Adrenal gland (tissue), 12 donors: ENCODE results near the gene CACNA1A. TPM values are rescaled to one million over a fixed set of nuclear protein-coding genes. Genes with fewer than 3 reads are reported as not detected.

Experiments
- DNase-seq, 7 donors: peaks; one replicate each; pipeline ENCODE4 v3.0.0-alpha.2; 2019 to 2020
- H3K27ac ChIP-seq, 5 donors: fragments of 200-600 bp; sonication (generic) in 4 of 5; 1 replicate in 3 of 5; 2 replicates in 2 of 5; pipeline versions ENCODE4 v1.5.1 to v1.8.0; 2016 to 2020; ENCODE audit warnings: mild to moderate bottlenecking in 1 of 5
- H3K27me3 ChIP-seq: fragments of 200-600 bp; 2 replicates; pipeline ENCODE4 v1.8.0; 2021
- H3K36me3 ChIP-seq, 2 donors: fragments of 200-600 bp; replicated peaks in 1 of 2; 1 replicate in 1 of 2; 2 replicates in 1 of 2; pipeline versions ENCODE4 v1.5.1 to v1.8.0; 2018 to 2022
- H3K4me1 ChIP-seq, 2 donors: fragments of 200-600 bp; replicated peaks in 1 of 2; 1 replicate in 1 of 2; 2 replicates in 1 of 2; pipeline versions ENCODE4 v1.5.1 to v1.8.0; 2018 to 2021
- H3K4me3 ChIP-seq, 4 donors: fragments of 200-600 bp; sonication (generic) in 3 of 4; one replicate each; pipeline ENCODE4 v1.5.1; 2016 to 2018
- H3K9me3 ChIP-seq, 3 donors: fragments of 200-600 bp; sonication (generic) in 1 of 3; replicated peaks in 1 of 3; 1 replicate in 2 of 3; 2 replicates in 1 of 3; pipeline versions ENCODE4 v1.5.1 to v1.8.0; 2016 to 2021
- POLR2A ChIP-seq, 2 donors: fragments of 450-650 bp; IDR thresholded peaks; one replicate each; pipeline ENCODE4 v1.6.1; 2017; ENCODE audit warnings: antibody characterized with exemption in 2 of 2, mild to moderate bottlenecking in 2 of 2, moderate library complexity in 1 of 2
- WGBS, 4 donors: extraction: QIAGEN DNeasy Blood & Tissue Kit in 2 of 4; methylation state at CpG; one replicate each; pipeline versions ENCODE4 v1.1.5 to v1.1.7; 2013 to 2017; 5-methylcytosine and 5-hydroxymethylcytosine counted together
- intact Hi-C, 2 donors: fragments of 100-400 bp; cut with DNase I; formaldehyde crosslinking; loops; one replicate each; pipeline versions ENCODE4 v1.14.1 to v1.15.0; 2022 to 2023
- polyA plus RNA-seq, 3 donors: library from polyadenylated mRNA; stranded (reverse); fragments of 200-250 nt in 2 of 3; fragments of 350-450 nt in 1 of 3; fragmentation: Illumina TruSeq in 1 of 3; extraction: RNeasy Lipid Tissue Mini Kit (QIAGEN cat#74804) in 1 of 3; gene quantifications; one replicate each; pipeline ENCODE4 v1.2.3, GENCODE V29; 2013 to 2014
- total RNA-seq, 9 donors: library from RNA; depleted of rRNA in 4 of 9; stranded (reverse); fragments of >200 nt in 4 of 9; fragments of 120-200 nt in 1 of 9; fragmentation: NEBNext Ultra II Directional in 1 of 9; extraction: Animal tissue kit (Norgen Biotek cat#: 25700) in 1 of 9; gene quantifications; one replicate each; pipeline versions ENCODE4 v1.1.0 to v1.2.4, GENCODE V29; 2013 to 2023
- TF ChIP-seq, protein P1 (sequence below), 6 experiments: fragments of 450-650 bp in 4 of 6; fragments of 200-600 bp in 2 of 6; sonication (generic) in 1 of 6; IDR thresholded peaks; 1 replicate in 5 of 6; 2 replicates in 1 of 6; pipeline versions ENCODE4 v1.5.1 to v1.8.0; 2016 to 2021; ENCODE audit warnings: antibody characterized with exemption in 6 of 6, mild to moderate bottlenecking in 2 of 6, moderate library complexity in 1 of 6
- donor health status: healthy with polysubstance abuse.
- donor health status: Bipolar disorder and iron deficiency.
- donor health status: DM: yes; HTN: yes; CAD: no.
- donor health status: DM: no; HTN: no; CAD: no.
- donor health status: DM: no; HTN: no; CAD: no.
- donor health status: DM: yes; HTN: yes; CAD: no.

The CACNA1A gene
- total and polyA plus RNA-seq, 12 donors = 0.28 to 35.4 (median 2.8) TPM; not detected in 1

DNA sequence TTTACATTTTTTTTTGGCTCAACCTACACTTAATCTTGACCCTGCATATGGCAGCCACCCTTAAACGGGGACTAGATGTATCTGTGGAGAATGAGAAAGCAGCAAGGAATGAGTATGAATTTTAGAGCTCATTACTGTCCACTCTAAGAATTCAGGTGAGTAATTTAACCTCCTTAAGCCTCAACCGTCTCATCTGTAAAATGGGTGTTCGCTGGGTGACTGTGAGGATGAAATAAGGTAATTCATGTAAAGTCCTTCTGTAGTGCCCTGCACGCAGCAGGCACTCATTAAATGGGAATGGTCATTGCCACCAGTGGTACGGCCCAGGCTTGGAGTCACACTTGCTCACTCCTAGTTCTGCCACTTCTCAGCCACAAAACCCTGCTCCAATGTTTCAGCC is 135.3 kb downstream of the CACNA1A start:
- no peak for DNase-seq
- H3K27me3 ChIP-seq = no peaks in the 10 kb centered on the region
- 80 to 84% (median 83%) methylated on average over 5 of the region's 5 CpGs for WGBS, 4 donors
- TF ChIP-seq, protein P1, sequence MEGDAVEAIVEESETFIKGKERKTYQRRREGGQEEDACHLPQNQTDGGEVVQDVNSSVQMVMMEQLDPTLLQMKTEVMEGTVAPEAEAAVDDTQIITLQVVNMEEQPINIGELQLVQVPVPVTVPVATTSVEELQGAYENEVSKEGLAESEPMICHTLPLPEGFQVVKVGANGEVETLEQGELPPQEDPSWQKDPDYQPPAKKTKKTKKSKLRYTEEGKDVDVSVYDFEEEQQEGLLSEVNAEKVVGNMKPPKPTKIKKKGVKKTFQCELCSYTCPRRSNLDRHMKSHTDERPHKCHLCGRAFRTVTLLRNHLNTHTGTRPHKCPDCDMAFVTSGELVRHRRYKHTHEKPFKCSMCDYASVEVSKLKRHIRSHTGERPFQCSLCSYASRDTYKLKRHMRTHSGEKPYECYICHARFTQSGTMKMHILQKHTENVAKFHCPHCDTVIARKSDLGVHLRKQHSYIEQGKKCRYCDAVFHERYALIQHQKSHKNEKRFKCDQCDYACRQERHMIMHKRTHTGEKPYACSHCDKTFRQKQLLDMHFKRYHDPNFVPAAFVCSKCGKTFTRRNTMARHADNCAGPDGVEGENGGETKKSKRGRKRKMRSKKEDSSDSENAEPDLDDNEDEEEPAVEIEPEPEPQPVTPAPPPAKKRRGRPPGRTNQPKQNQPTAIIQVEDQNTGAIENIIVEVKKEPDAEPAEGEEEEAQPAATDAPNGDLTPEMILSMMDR (IDR thresholded peaks at IDR 0.05) = no peak
- TF ChIP-seq POLR2A (IDR thresholded peaks at IDR 0.05) = no peak
- no peak overlapping the region for H3K4me3 ChIP-seq
- no peaks in the 10 kb centered on the region for H3K36me3 ChIP-seq
- intact Hi-C loops = no loop called here
- H3K4me1 ChIP-seq = no peaks in the 10 kb centered on the region
- H3K27ac ChIP-seq = no peak overlapping the region
- no peaks in the 10 kb centered on the region for H3K9me3 ChIP-seq

DNA sequence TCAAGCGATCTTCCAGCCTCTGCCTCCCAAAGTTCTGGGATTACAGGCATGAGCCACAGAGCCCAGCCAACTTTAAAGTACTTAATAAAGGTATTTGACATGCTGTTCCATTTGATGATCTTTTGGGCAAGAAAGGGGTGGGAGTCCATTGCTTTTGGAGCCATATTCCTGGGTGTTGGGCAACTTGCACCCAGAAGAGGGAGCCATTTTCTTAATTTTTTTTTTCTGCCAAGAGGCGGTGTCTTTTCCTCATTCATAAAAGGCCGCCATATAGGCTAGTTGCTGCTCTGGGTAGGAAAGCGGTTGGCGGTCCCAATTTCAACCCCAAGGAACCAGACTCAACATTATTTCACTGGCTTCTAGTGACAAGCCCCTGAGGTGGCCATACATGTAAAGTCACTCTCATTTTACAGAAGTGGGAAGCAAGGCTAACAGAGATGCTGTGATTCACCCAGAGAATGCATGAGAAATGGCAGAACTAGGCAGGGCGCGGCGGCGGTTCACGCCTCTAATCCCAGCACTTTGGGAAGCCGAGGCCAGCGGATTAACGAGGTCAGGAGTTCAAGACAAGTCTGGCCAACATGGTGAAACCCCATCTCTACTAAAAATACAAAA is 139.6 kb downstream of the CACNA1A start:
- 81 to 84% (median 83%) methylated on average over 13 of the region's 13 CpGs for WGBS, 4 donors
- Histone ChIP-seq H3K27ac (no peak overlapping the region), H3K4me1 (no peaks in the 10 kb centered on the region), H3K9me3 (no peaks in the 10 kb centered on the region), H3K27me3 (no peaks in the 10 kb centered on the region), H3K36me3 (no peaks in the 10 kb centered on the region), H3K4me3 (no peak overlapping the region)
- TF ChIP-seq, protein P1 (IDR thresholded peaks at IDR 0.05) = no peak
- TF ChIP-seq POLR2A (IDR thresholded peaks at IDR 0.05) = no peak
- intact Hi-C loops = no loop called here
- no peak for DNase-seq

DNA sequence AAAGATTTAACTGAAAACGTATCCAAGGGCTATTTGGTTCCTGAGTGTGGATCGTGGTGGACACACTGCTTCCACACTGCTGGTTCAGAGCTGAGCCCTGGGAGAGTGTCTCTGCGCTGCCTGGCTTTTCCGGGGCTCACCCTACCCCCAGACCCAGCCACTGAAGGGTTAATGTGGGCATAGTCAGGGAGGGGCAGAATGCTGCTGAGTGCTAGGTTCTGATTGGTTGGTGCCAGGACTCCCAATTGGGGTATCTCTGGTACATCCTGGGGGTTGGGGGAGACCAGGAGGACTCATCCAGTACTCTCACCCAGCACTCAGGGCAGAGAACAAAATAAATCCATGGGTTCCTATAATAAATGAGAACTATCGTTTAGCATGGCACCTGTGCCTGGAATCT is 142.3 kb downstream of the CACNA1A start:
- WGBS, 4 donors = 45 to 69% (median 63%) methylated on average over 3 to 5 of the region's 5 CpGs
- Histone ChIP-seq H3K4me3 (no peak overlapping the region), H3K4me1 (no peaks in the 10 kb centered on the region), H3K27me3 (no peaks in the 10 kb centered on the region), H3K27ac (no peak overlapping the region), H3K36me3 (no peaks in the 10 kb centered on the region), H3K9me3 (no peaks in the 10 kb centered on the region)
- no peak for DNase-seq
- intact Hi-C loops = no loop called here
- TF ChIP-seq POLR2A (IDR thresholded peaks at IDR 0.05) = no peak
- TF ChIP-seq, protein P1 (IDR thresholded peaks at IDR 0.05) = no peak

DNA sequence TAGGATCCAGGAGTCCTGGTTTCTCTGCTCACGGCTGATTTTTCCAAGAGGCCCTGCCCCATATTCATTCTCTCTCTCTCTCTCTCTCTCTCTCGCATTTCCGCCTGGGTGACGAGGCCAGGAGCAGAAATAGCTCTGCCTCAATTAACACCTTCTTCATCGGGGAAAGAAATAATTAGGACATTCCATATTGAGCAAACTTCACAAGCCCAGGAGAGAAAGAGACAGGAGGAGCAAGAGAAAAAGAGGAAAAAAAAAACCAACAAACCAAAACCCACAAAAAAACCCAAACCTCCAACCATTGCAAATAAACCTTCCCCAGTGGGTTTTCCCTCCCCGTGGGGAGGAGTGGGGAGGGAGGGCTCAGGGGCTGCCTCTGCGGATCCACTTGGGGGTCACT is 143.0 kb downstream of the CACNA1A start:
- no peak for TF ChIP-seq POLR2A (IDR thresholded peaks at IDR 0.05)
- TF ChIP-seq, protein P1 (IDR thresholded peaks at IDR 0.05) = no peak
- Histone ChIP-seq H3K27ac (no peak overlapping the region), H3K4me3 (no peak overlapping the region), H3K36me3 (no peaks in the 10 kb centered on the region), H3K27me3 (no peaks in the 10 kb centered on the region), H3K4me1 (no peaks in the 10 kb centered on the region), H3K9me3 (no peaks in the 10 kb centered on the region)
- WGBS, 4 donors = 25 to 30% (median 28%) methylated on average over 7 of the region's 7 CpGs
- intact Hi-C loops = no loop called here
- no peak for DNase-seq
